Dedifferentiated amniotic fluid mesenchymal stem cell (primary cell): ENCODE results near the gene USP7.
"Not testable (repeated sequence)": the region's sequence is repeated elsewhere in the genome, so short reads cannot be mapped to it uniquely, and the experiment has no call there.

Source experiments
- DNase-seq: peaks from one replicate; pipeline ENCODE4 v3.0.0-alpha.2; 2016; ENCODE audit errors: extremely low spot score

Gene USP7

DNA sequence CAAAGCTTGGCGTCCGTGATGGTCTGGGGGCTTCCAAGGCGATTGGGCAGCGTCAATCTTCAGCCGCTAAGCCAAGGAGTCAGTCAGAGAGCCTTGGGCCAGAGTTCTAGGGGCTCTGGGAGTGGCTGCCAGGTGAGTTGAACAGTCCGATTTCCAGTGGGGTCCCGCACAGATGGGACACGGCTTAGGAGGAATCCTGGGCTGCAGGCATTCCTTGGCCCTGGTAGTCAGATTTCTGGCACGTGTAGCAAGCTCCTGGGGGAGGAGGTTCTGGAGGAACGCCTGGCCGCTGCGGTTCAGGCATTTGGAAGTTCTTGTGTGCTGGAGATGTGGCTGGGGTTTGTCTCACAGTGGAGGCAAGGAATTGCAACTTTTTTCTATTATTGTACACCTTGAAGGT, 120.4 kb downstream of the USP7 start:
- not testable (repeated sequence) for DNase-seq
